SK-N-SH treated with all-trans-retinoic acid at 6 μM for 48 hours (cell line): ENCODE results near the gene KRTAP4-12.
"Not testable (repeated sequence)": the region's sequence is repeated elsewhere in the genome, so short reads cannot be mapped to it uniquely, and the experiment has no call there.

Experiments
- ATAC-seq: fragments of 200-7000 bp; cut with Tn5 transposase; 3 replicates; pipeline ENCODE4 v1.9.1; 2020; ENCODE audit warnings: mild to moderate bottlenecking, moderate library complexity
- ARNTL ChIP-seq: fragments of 450-650 bp; formaldehyde crosslinking; IDR thresholded peaks from 2 replicates; pipeline ENCODE4 v1.5.0; 2020; ENCODE audit warnings: low read depth, mild to moderate bottlenecking, moderate library complexity, borderline replicate concordance
- BACH2 ChIP-seq: fragments of 250-450 bp; sonication (Bioruptor Pico); IDR thresholded peaks from 2 replicates; pipeline ENCODE4 v1.9.0; 2021; ENCODE audit warnings: mild to moderate bottlenecking, borderline replicate concordance
- CSDC2 ChIP-seq: fragments of 250-450 bp; sonication (Bioruptor Pico); IDR thresholded peaks from 2 replicates; pipeline ENCODE4 v1.5.0; 2020; ENCODE audit warnings: mild to moderate bottlenecking, moderate library complexity
- ESRRG ChIP-seq: fragments of 250-450 bp; sonication (Bioruptor Pico); IDR thresholded peaks from 2 replicates; pipeline ENCODE4 v1.6.1; 2021; ENCODE audit warnings: mild to moderate bottlenecking
- GLIS3 ChIP-seq: fragments of 250-450 bp; sonication (Bioruptor Pico); IDR thresholded peaks from 2 replicates; pipeline ENCODE4 v1.5.0; 2020; ENCODE audit warnings: mild to moderate bottlenecking, moderate library complexity
- OSR1 ChIP-seq: fragments of 250-450 bp; sonication (Bioruptor Pico); IDR thresholded peaks from 2 replicates; pipeline ENCODE4 v1.8.0; 2022; ENCODE audit warnings: moderate library complexity, mild to moderate bottlenecking, inconsistent platforms
- POU6F1 ChIP-seq: fragments of 250-450 bp; sonication (Bioruptor Pico); IDR thresholded peaks from 2 replicates; pipeline ENCODE4 v1.8.0; 2021; ENCODE audit warnings: low read depth, mild to moderate bottlenecking, moderate library complexity, borderline replicate concordance
- PPARA ChIP-seq: fragments of 250-450 bp; sonication (Bioruptor Pico); IDR thresholded peaks from 2 replicates; pipeline ENCODE4 v1.5.0; 2020; ENCODE audit warnings: mild to moderate bottlenecking, borderline replicate concordance
- RARB ChIP-seq: fragments of 250-450 bp; sonication (Bioruptor Pico); IDR thresholded peaks from 2 replicates; pipeline ENCODE4 v1.8.0; 2021; ENCODE audit warnings: mild to moderate bottlenecking, moderate library complexity
- TCF4 ChIP-seq: fragments of 250-450 bp; sonication (Bioruptor Pico); IDR thresholded peaks from 2 replicates; pipeline ENCODE4 v1.8.0; 2021; ENCODE audit warnings: mild to moderate bottlenecking, moderate library complexity, borderline replicate concordance
- TOX ChIP-seq: fragments of 250-450 bp; sonication (Bioruptor Pico); IDR thresholded peaks from 2 replicates; pipeline ENCODE4 v1.8.0; 2021; ENCODE audit warnings: mild to moderate bottlenecking, moderate library complexity, borderline replicate concordance
- TSHZ2 ChIP-seq: fragments of 250-450 bp; sonication (Bioruptor Pico); IDR thresholded peaks from 2 replicates; pipeline ENCODE4 v1.5.0; 2020; ENCODE audit warnings: mild to moderate bottlenecking, moderate library complexity
- ZC3H10 ChIP-seq: fragments of 250-450 bp; sonication (Bioruptor Pico); IDR thresholded peaks from 2 replicates; pipeline ENCODE4 v1.5.1; 2021; ENCODE audit warnings: mild to moderate bottlenecking, moderate library complexity
- ZFP3 ChIP-seq: fragments of 250-450 bp; sonication (Bioruptor Pico); IDR thresholded peaks from 2 replicates; pipeline ENCODE4 v1.5.0; 2020; ENCODE audit warnings: mild to moderate bottlenecking, moderate library complexity
- ZFP30 ChIP-seq: fragments of 450-650 bp; formaldehyde crosslinking; IDR thresholded peaks from 2 replicates; pipeline ENCODE4 v1.5.0; 2022; ENCODE audit warnings: mild to moderate bottlenecking, moderate library complexity
- ZNF8 ChIP-seq: fragments of 450-650 bp; formaldehyde crosslinking; IDR thresholded peaks from 2 replicates; pipeline ENCODE4 v1.5.0; 2020; ENCODE audit warnings: mild to moderate bottlenecking, moderate library complexity
- TF ChIP-seq, protein P1 (sequence below): fragments of 250-450 bp; sonication (Bioruptor Pico); IDR thresholded peaks from 2 replicates; pipeline ENCODE4 v1.5.1; 2021; ENCODE audit warnings: mild to moderate bottlenecking, moderate library complexity
- TF ChIP-seq, protein P2 (sequence below): fragments of 250-450 bp; sonication (Bioruptor Pico); IDR thresholded peaks from 2 replicates; pipeline ENCODE4 v1.5.1; 2020; ENCODE audit warnings: low read depth, mild to moderate bottlenecking, moderate library complexity

KRTAP4-12 gene

DNA sequence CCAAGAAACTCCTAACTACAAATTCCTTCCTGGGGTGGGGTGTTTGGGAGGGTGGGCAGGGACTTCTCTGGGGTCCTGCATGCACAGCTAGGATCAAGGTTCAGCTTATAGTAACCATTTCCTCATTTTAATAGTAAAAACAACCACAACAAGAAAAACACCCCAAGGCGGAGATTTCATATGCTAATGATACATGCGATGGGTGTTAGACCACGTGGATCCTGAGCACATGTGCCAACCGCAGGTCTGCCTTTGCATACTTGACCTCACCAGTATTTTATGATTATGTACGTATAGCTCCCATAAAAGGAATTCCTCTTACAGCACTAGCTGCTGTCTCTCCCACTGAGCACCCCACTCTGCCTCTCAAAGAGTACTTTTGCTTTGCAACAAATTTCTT is 7.7 kb downstream of the KRTAP4-12 start:
- no peak for TF ChIP-seq TCF4
- no peak for TF ChIP-seq OSR1 (CRISPR knock-in tag)
- TF ChIP-seq TSHZ2: no peak
- no peak for TF ChIP-seq ZC3H10 (CRISPR knock-in tag)
- TF ChIP-seq CSDC2 (CRISPR knock-in tag): no peak
- TF ChIP-seq ZFP3 (CRISPR knock-in tag): no peak
- no peak for TF ChIP-seq BACH2 (CRISPR knock-in tag)
- TF ChIP-seq ESRRG (CRISPR knock-in tag): no peak
- no peak for TF ChIP-seq ZFP30 (CRISPR knock-in tag)
- no peak for TF ChIP-seq RARB
- no peak for ATAC-seq

DNA sequence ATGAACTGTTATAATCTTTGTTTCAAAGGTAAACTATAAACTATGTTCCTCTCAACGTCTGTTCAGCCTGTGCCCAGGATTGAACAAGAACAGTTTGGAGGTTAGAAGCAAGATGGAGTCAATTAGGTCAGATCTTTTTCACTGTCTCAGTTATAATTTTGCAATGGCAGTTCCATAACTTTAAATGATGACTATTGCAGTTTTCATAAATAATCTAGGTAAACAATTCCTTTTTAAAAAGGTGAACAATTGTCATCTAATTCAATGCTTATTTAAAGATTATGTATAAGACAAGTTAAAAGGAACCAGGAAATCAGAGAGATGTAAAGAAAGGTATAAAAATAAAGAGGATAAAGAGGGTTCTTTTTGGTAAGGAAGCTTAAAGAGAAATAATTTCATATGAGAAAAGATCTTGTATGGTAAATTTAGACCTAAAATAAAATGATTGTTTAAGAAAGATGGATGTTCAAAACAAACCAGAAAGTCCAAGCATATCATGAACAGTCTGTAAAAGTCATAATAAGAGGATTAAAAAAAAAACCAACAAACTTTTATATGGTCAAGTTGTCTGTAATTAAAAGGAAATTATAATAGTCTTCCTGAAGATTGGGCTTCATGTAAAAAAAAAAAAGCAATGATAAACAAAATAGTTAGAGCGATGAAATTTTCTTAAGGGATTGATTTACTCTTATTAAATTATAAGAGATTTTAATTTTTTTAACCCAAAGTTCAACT is 12.7 kb downstream of the KRTAP4-12 start:
- TF ChIP-seq ESRRG (CRISPR knock-in tag): no peak
- no peak for TF ChIP-seq CSDC2 (CRISPR knock-in tag)
- TF ChIP-seq, all 23 proteins: peak for 0
- ATAC-seq: no peak

GRCh38 chr17:41108728-41109386 is 15.1 kb downstream of the KRTAP4-12 start:
- ATAC-seq: not testable (repeated sequence)

DNA sequence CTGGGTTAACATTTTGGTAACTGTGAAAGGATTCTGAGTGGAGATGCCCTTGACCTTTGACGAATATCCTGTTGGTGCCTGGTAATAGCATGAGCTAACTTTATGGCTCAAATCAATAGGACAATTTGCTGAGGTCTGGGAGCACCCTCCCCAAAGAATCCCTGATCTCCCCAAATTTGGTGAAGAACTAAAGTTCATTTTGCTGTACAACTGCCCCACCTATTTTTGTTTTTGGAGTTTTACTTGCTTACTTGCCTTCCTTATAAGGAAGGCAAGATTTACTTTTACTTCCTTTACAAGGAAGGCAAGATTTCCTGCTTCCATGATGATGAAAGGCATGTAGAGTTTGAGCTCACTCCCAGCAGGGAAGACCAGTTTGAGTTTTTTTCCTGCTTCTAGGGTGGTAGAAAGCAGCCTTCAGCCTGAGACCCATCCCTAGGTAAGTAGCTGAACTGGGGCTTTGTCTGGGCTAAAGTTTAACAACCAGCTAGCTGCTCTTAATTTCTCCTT is 16.0 kb downstream of the KRTAP4-12 start:
- TF ChIP-seq RARB (no peak), CSDC2 (CRISPR knock-in tag) (no peak), TOX (CRISPR knock-in tag) (no peak), ZNF8 (CRISPR knock-in tag) (no peak), ZC3H10 (CRISPR knock-in tag) (no peak), ZFP30 (CRISPR knock-in tag) (no peak), ESRRG (CRISPR knock-in tag) (no peak), PPARA (CRISPR knock-in tag) (no peak), GLIS3 (CRISPR knock-in tag) (no peak), TCF4 (no peak), ZFP3 (CRISPR knock-in tag) (no peak), ARNTL (CRISPR knock-in tag) (no peak), POU6F1 (CRISPR knock-in tag) (no peak)
- TF ChIP-seq, protein P1, sequence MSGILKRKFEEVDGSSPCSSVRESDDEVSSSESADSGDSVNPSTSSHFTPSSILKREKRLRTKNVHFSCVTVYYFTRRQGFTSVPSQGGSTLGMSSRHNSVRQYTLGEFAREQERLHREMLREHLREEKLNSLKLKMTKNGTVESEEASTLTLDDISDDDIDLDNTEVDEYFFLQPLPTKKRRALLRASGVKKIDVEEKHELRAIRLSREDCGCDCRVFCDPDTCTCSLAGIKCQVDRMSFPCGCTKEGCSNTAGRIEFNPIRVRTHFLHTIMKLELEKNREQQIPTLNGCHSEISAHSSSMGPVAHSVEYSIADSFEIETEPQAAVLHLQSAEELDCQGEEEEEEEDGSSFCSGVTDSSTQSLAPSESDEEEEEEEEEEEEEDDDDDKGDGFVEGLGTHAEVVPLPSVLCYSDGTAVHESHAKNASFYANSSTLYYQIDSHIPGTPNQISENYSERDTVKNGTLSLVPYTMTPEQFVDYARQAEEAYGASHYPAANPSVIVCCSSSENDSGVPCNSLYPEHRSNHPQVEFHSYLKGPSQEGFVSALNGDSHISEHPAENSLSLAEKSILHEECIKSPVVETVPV (CRISPR knock-in tag): no peak
- TF ChIP-seq, protein P2, sequence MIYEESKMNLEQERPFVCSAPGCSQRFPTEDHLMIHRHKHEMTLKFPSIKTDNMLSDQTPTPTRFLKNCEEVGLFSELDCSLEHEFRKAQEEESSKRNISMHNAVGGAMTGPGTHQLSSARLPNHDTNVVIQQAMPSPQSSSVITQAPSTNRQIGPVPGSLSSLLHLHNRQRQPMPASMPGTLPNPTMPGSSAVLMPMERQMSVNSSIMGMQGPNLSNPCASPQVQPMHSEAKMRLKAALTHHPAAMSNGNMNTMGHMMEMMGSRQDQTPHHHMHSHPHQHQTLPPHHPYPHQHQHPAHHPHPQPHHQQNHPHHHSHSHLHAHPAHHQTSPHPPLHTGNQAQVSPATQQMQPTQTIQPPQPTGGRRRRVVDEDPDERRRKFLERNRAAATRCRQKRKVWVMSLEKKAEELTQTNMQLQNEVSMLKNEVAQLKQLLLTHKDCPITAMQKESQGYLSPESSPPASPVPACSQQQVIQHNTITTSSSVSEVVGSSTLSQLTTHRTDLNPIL (CRISPR knock-in tag): no peak

GRCh38 chr17:41105347-41105746 is 18.6 kb downstream of the KRTAP4-12 start, which contains the start of gene KRTAP4-9:
Gene KRTAP4-9, plus strand, starts transcription at chr17:41105389. Its CDS starts 0 bp downstream, at chr17:41105389.
- not testable (repeated sequence) for ATAC-seq

More for the DNA sequence above, 16.0 kb downstream of the KRTAP4-12 start:
- ATAC-seq: no peak

DNA sequence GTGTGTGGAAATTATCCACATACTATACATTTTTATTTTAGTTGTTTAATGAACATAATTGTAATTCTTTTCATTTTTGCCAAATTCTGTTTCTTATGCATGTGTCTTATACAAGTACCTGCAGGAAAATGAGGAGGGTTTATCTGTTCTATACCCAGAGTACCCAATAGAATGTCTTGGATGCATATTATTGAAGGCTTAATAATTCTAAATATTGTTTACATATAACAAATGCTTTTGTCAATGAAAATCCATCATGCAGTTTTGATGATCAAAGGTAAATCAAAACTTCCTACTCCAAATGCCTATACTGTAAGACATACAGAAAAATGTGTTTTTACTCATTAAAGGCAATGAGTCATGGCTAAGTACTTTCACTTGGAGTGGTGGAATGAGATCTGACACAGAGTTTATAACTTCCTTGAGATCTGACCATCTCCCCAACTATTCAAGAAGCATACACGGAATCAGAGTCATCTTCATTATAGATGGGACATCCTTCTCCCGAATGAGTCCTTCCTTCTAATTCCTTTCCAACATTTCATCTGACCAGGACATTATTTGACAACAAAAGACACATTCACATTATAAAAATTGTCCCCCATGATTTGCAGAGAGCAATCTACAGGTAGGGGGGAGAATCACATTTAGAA is 19.5 kb downstream of the KRTAP4-12 start:
- ATAC-seq: peak; percentile 84
